B cell (primary cell): ENCODE measurements around the gene KCNJ1. TPM values are rescaled to one million over a fixed set of nuclear protein-coding genes. Genes with fewer than 3 reads are reported as not detected.

Source experiments
- ATAC-seq: fragments of 200-7000 bp; cut with Tn5 transposase; one replicate; pipeline ENCODE4 v1.10.0; 2021; ENCODE audit warnings: low read depth, mild to moderate bottlenecking, moderate number of reproducible peaks, moderate library complexity
- CTCF ChIA-PET: fragments of 350-600 bp; sonication (Branson Sonifier 250); formaldehyde crosslinking; loops from one replicate; lab custom pipeline; 2021; ENCODE audit warnings: antibody characterized with exemption, inconsistent platforms; lab: Charles Lee
- POLR2A ChIA-PET: fragments of 350-600 bp; sonication (Branson Sonifier 250); formaldehyde crosslinking; loops from one replicate; lab custom pipeline; 2021; ENCODE audit warnings: antibody characterized with exemption; lab: Charles Lee
- DNase-seq: peaks from one replicate; pipeline ENCODE4 v3.0.0; 2013
- H2AFZ ChIP-seq: 2 replicates; pipeline ENCODE4 v1.6.1; 2012; ENCODE audit warnings: mild to moderate bottlenecking, low read depth, low read length; ENCODE audit not compliant: insufficient read depth, poor library complexity, severe bottlenecking
- H3K27ac ChIP-seq, 2 donors: 1 replicate in 1 of 2; 2 replicates in 1 of 2; pipeline ENCODE4 v1.5.1; 2012 to 2013; ENCODE audit warnings: low read length in 2 of 2, mild to moderate bottlenecking in 2 of 2, moderate library complexity in 1 of 2
- H3K27me3 ChIP-seq, 4 experiments: fragments of 200-600 bp in 1 of 4; sonication (generic) in 1 of 4; replicated peaks in 1 of 4; 1 replicate in 2 of 4; 2 replicates in 2 of 4; pipeline versions ENCODE4 v1.6.1 to v1.7.0; 2013 to 2016; ENCODE audit warnings: low read length in 3 of 4, mild to moderate bottlenecking in 2 of 4, mixed read lengths in 1 of 4, moderate library complexity in 1 of 4; ENCODE audit not compliant: insufficient read depth in 4 of 4, control insufficient read depth in 3 of 4; ENCODE audit errors: control extremely low read depth in 1 of 4
- H3K36me3 ChIP-seq, 2 experiments: replicated peaks in 1 of 2; 1 replicate in 1 of 2; 2 replicates in 1 of 2; pipeline versions ENCODE4 v1.6.1 to v1.7.1; 2013; ENCODE audit warnings: low read length in 1 of 2; ENCODE audit not compliant: insufficient read depth in 2 of 2, control insufficient read depth in 1 of 2; ENCODE audit errors: control extremely low read depth in 1 of 2, extremely low read depth in 1 of 2
- H3K4me1 ChIP-seq, 2 donors: fragments of 200-600 bp in 1 of 2; sonication (generic) in 1 of 2; 1 replicate in 1 of 2; 2 replicates in 1 of 2; pipeline versions ENCODE4 v1.5.1 to v1.6.1; 2013 to 2017; ENCODE audit warnings: low read length in 2 of 2; ENCODE audit not compliant: control insufficient read depth in 2 of 2, insufficient read depth in 2 of 2
- H3K4me2 ChIP-seq: replicated peaks from 2 replicates; pipeline ENCODE3; 2012; ENCODE audit warnings: mild to moderate bottlenecking, low read depth, low read length; ENCODE audit not compliant: poor library complexity, severe bottlenecking
- H3K4me3 ChIP-seq, 5 experiments: fragments of 200-600 bp in 1 of 5; sonication (generic) in 1 of 5; 1 replicate in 3 of 5; 2 replicates in 2 of 5; pipeline versions ENCODE4 v1.5.1 to v1.7.0; 2011 to 2016; ENCODE audit warnings: low read length in 4 of 5, mild to moderate bottlenecking in 4 of 5, low read depth in 2 of 5, control low read depth in 1 of 5, moderate library complexity in 1 of 5; ENCODE audit not compliant: insufficient read depth in 1 of 5; ENCODE audit errors: control extremely low read depth in 1 of 5, extremely low read depth in 1 of 5
- H3K79me2 ChIP-seq: fragments of 200-600 bp; sonication (generic); one replicate; pipeline ENCODE4 v1.6.0; 2016; ENCODE audit warnings: low read length; ENCODE audit not compliant: control insufficient read depth, insufficient read depth
- H3K9ac ChIP-seq: fragments of 200-600 bp; sonication (generic); 2 replicates; pipeline ENCODE4 v1.6.1; 2017; ENCODE audit warnings: mild to moderate bottlenecking, low read length, moderate library complexity
- H3K9me3 ChIP-seq, 3 donors: one replicate each; pipeline versions ENCODE4 v1.6.1 to v1.7.1; 2013; ENCODE audit warnings: low read length in 2 of 3; ENCODE audit not compliant: control insufficient read depth in 2 of 3, insufficient read depth in 1 of 3; ENCODE audit errors: control extremely low read depth in 1 of 3
- H4K20me1 ChIP-seq: 2 replicates; pipeline ENCODE4 v1.6.0; 2012; ENCODE audit warnings: mild to moderate bottlenecking, low read length; ENCODE audit not compliant: insufficient read depth, control insufficient read depth, poor library complexity, severe bottlenecking
- H3K27ac Mint-ChIP-seq: one replicate; pipeline ENCODE4 v1.8.0; 2021; ENCODE audit warnings: mixed read lengths
- H3K27me3 Mint-ChIP-seq: one replicate; pipeline ENCODE4 v1.8.0; 2021; ENCODE audit warnings: mixed read lengths
- H3K4me1 Mint-ChIP-seq: one replicate; pipeline ENCODE4 v1.8.0; 2021; ENCODE audit warnings: mixed read lengths
- H3K4me3 Mint-ChIP-seq: one replicate; pipeline ENCODE4 v1.8.0; 2021; ENCODE audit warnings: mixed read lengths
- H3K9me3 Mint-ChIP-seq: one replicate; pipeline ENCODE4 v1.8.0; 2022; ENCODE audit warnings: mixed read lengths; ENCODE audit not compliant: insufficient read depth
- EZH2 ChIP-seq: IDR thresholded peaks from 2 replicates; pipeline ENCODE4 v1.6.1; 2012; ENCODE audit warnings: borderline replicate concordance, low read depth, mild to moderate bottlenecking, moderate library complexity, low read length; ENCODE audit not compliant: insufficient read depth, poor library complexity, severe bottlenecking
- WGBS: methylation state at CpG from one replicate; pipeline ENCODE4 v1.1.5; 2013; ENCODE audit warnings: missing lambda C conversion rate; ENCODE audit not compliant: insufficient coverage; 5-methylcytosine and 5-hydroxymethylcytosine counted together
- intact Hi-C: fragments of 100-400 bp; cut with micrococcal nuclease; formaldehyde crosslinking; loops from one replicate; pipeline ENCODE4 v1.10.0; 2022
- polyA plus RNA-seq: library from polyadenylated mRNA; depleted of rRNA; stranded (reverse); fragments of >200 nt; gene quantifications from 2 replicates; pipeline ENCODE4 v1.2.3, GENCODE V29; 2012
- total RNA-seq, 2 donors: library from RNA; stranded (reverse); fragments of 120-200 nt in 1 of 2; gene quantifications; 1 replicate in 1 of 2; 2 replicates in 1 of 2; pipeline versions ENCODE4 v1.2.3 to v1.2.4, GENCODE V29; 2013 to 2022
- TF ChIP-seq, protein P1 (sequence below): fragments of 200-600 bp; IDR thresholded peaks from one replicate; pipeline ENCODE4 v1.8.0; 2022; ENCODE audit warnings: antibody characterized with exemption, mild to moderate bottlenecking

The KCNJ1 gene
- total and polyA plus RNA-seq, 2 donors (not counting 1 experiment from before 2014, with no cell fraction given): not detected

DNA sequence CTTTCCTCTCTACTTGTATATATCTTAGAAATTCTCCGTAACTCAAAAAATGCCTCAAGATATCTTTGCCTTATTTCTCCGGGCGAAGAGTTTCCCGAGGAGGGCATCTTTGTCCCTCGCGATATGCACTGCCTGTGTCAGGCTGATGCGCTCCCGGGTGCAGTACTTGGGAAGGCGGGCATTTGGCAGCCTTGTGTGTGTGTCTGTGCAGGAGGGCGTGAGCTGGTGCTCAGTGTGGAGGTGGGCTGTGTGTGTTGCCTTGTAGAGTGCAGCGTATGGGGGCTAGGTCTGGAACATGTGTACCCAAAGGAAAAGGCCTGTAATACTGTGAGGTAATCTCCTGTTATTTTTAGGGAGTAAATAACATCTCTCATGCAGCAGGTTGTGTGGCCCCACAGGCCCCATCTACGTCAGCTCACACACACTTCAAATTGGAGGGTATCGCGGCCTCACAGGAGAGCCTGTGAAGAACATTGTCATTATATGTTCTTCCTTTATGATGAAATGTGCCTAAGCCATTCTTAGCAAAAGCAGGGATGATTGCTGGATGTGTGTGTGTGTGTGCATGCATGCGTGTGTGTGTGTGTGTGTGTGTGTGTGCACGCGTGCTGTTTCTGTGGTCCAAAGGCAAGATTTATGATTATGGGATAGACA lies 77.5 kb downstream of the KCNJ1 start:
- Histone ChIP-seq H3K9me3 (no peaks in the 10 kb centered on the region), H3K79me2 (peaks cover 51% of the 10 kb centered on the region), H4K20me1 (peaks cover 70% of the 10 kb centered on the region), H2AFZ (no peak overlapping the region), H3K9ac (no peak overlapping the region), H3K36me3 (peaks cover 35 to 82% of the 10 kb centered on the region in 2 experiments), H3K4me3 (no peak overlapping the region), H3K4me2 (no peak overlapping the region), H3K4me1 (no peaks in the 10 kb centered on the region), H3K27ac (no peak overlapping the region), H3K27me3 (no peaks in the 10 kb centered on the region)
- WGBS: 96% methylated on average over 14 of the region's 17 CpGs
- DNase-seq: no peak
- intact Hi-C loops: no loop called here
- H3K9me3 Mint-ChIP-seq: no peaks in the 10 kb centered on the region
- ChIA-PET POLR2A (no interaction called here), CTCF (interaction anchor here (0.6 to 1.8 kb wide), 3 partner anchors 13 to 21 kb away, joined by 4 to 8 read pairs (median 6); no protein-coding TSS in a partner anchor)
- peak overlapping the region; percentile 37 for H3K27ac Mint-ChIP-seq
- H3K4me1 Mint-ChIP-seq: peaks cover 6% of the 10 kb centered on the region
- no peak for TF ChIP-seq EZH2
- TF ChIP-seq, protein P1, sequence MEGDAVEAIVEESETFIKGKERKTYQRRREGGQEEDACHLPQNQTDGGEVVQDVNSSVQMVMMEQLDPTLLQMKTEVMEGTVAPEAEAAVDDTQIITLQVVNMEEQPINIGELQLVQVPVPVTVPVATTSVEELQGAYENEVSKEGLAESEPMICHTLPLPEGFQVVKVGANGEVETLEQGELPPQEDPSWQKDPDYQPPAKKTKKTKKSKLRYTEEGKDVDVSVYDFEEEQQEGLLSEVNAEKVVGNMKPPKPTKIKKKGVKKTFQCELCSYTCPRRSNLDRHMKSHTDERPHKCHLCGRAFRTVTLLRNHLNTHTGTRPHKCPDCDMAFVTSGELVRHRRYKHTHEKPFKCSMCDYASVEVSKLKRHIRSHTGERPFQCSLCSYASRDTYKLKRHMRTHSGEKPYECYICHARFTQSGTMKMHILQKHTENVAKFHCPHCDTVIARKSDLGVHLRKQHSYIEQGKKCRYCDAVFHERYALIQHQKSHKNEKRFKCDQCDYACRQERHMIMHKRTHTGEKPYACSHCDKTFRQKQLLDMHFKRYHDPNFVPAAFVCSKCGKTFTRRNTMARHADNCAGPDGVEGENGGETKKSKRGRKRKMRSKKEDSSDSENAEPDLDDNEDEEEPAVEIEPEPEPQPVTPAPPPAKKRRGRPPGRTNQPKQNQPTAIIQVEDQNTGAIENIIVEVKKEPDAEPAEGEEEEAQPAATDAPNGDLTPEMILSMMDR: no peak
- ATAC-seq: no peak
- no peak overlapping the region for H3K4me3 Mint-ChIP-seq
- H3K27me3 Mint-ChIP-seq: no peaks in the 10 kb centered on the region

Other genes with a start within 250 kb of the KCNJ1 start
- 115 and 122 TPM in 2 replicates for gene FLI1, start 173.2 kb downstream of the KCNJ1 start, total RNA-seq
- 92.2 and 146 TPM in 2 replicates for gene FLI1, start 173.2 kb downstream of the KCNJ1 start, polyA plus RNA-seq
- not detected in 2 replicates for gene KCNJ5, start 24.1 kb upstream of the KCNJ1 start, total RNA-seq
- 0.01 TPM in 1 of 2 replicates, not detected in the other for gene KCNJ5, start 24.1 kb upstream of the KCNJ1 start, polyA plus RNA-seq
- 0.12 TPM in 1 of 2 replicates, not detected in the other for gene TP53AIP1, start 75.6 kb upstream of the KCNJ1 start, total RNA-seq
- gene TP53AIP1, start 75.6 kb upstream of the KCNJ1 start, polyA plus RNA-seq: 0.04 and 0.17 TPM in 2 replicates